GM19025 (cell line): ENCODE measurements around the gene ZNF324.
"Not testable (repeated sequence)": the region's sequence is repeated elsewhere in the genome, so short reads cannot be mapped to it uniquely, and the experiment has no call there.

ENCODE experiments used
- ATAC-seq: cut with Tn5 transposase; IDR thresholded peaks from one replicate; pipeline ENCODE4 v1.9.1; 2021; ENCODE audit warnings: mild to moderate bottlenecking, low read depth, moderate library complexity; ENCODE audit not compliant: unreplicated experiment

ZNF324 gene

GRCh38 chr19:58470837-58471543, 4.1 kb downstream of the ZNF324 start:
- ATAC-seq, result not testable (repeated sequence)

DNA sequence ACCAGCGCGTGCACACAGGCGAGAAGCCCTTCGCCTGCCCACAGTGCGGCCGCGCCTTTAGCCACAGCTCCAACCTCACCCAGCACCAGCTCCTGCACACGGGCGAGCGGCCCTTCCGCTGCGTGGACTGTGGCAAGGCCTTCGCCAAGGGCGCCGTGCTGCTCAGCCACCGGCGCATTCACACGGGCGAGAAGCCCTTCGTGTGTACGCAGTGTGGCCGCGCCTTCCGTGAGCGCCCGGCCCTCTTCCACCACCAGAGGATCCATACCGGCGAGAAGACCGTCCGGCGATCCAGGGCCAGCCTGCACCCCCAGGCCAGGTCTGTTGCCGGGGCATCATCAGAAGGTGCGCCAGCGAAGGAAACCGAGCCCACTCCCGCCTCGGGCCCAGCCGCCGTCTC, 4.9 kb downstream of the ZNF324 start:
- no peak for ATAC-seq

GRCh38 chr19:58473775-58474174, 6.9 kb downstream of the ZNF324 start:
- ATAC-seq, result no peak

DNA sequence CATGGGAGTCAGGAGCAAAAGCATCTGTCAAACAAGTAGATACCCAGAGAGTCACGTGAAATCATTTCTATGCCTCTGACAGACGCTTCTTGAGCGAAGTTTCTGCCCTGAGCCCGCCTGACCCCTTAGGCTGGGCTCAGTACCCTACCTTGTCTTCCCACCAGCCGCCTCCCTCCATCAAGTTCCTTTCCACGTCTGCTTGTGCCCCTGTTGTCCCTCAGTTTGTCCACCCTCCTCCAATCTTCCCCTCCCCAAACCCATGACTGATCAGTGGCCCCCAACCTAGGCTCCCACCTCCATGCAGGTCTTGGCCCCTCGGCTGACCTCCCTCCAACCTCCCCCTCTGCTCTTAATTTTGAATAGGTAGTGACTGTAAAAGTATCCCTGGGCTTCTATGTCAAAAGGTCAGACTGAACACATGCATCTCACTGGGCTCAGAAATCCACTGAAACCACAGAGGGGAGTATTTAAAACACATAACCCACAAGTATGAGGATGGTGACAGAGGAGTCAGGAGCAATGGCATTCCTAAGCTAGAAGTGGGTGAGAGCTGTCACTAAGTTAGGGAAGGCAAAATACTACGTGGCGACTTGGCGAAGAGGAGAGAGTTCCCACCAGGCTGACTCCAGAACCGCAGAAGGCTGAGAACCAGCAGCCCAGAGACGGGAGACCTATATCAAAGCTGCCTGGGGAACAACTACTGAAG, 7.6 kb downstream of the ZNF324 start:
- ATAC-seq, result no peak

GRCh38 chr19:58474997-58475713, 8.3 kb downstream of the ZNF324 start:
- ATAC-seq, result no peak

GRCh38 chr19:58475714-58476497, 9.0 kb downstream of the ZNF324 start, which contains the start of gene ZNF446:
Gene ZNF446 (plus strand): TSS chr19:58476352. CDS start chr19:58477219, 867 bp downstream.
- ATAC-seq, result peak; percentile 85

GRCh38 chr19:58476498-58477015, 9.7 kb downstream of the ZNF324 start:
- no peak for ATAC-seq

- ATAC-seq, result no peak
Observed at GRCh38 chr19:58477130-58477529, 10.2 kb downstream of the ZNF324 start.

DNA sequence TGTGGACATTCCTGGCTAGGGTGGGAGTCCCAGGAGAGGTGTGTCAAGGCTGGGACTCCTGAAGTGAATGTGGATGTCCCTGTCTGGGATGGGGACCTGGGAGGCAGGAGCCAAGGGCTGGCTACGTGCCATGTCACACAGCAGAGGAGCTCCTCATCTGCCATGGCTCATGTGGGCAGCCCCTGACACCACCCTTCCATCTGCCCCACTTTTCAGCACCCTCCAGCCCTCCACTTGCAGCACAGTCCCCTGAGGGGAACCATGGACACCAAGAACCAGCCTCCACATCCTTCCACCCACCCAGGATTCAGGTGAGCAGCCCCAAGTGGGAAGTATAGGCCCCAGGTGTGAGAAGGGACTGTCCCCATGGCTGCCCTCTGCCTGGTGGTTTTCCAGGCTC, 11.0 kb downstream of the ZNF324 start:
- ATAC-seq, result no peak

DNA sequence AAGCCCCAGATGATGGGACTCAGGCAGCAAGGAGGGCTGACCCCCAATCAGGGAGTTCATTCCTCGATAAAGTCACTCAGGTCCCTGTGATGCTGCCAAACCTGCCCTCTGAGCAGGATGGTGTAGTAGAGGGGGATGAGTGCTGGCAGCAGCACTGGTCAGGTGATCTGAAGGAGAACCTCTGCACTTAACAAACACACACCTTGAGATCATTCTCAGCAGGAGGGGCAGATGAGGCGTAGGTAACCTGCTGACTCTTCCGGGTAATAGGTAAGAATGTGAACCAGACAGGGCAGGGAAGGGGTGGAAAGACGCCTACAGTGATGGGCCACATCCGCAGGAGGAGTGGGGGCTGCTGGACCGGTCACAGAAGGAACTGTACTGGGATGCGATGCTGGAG, 12.4 kb downstream of the ZNF324 start:
- no peak for ATAC-seq

- no peak for ATAC-seq
Observed at GRCh38 chr19:58479736-58480480, 13.0 kb downstream of the ZNF324 start.

GRCh38 chr19:58480481-58480830, 13.6 kb downstream of the ZNF324 start:
- no peak for ATAC-seq

DNA sequence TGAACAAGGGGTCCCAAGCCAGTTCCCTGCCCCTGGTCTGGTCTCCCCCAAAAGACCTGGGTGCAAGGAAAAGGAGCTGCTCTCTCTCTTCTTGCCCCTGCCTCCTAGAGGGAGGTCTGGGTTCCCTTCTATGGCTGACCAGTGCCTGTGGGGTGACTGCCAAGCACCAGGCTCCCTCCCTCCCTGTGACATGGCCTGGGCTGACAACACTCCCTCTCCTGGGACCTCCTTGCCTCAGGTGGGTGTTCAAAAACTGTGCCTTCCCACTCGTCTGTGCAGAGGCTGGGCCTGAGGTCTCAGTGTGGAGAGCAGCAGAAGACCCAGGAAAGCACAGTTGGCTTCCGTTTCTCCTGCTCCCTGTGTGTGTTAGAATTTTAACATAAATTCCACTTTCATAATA, 14.0 kb downstream of the ZNF324 start:
- no peak for ATAC-seq

- no peak for ATAC-seq
Observed at GRCh38 chr19:58482372-58482771, 15.5 kb downstream of the ZNF324 start.

- no peak for ATAC-seq
Observed at GRCh38 chr19:58483776-58484175, 16.9 kb downstream of the ZNF324 start.

GRCh38 chr19:58484349-58484748, 17.5 kb downstream of the ZNF324 start:
- ATAC-seq, result not testable (repeated sequence)

DNA sequence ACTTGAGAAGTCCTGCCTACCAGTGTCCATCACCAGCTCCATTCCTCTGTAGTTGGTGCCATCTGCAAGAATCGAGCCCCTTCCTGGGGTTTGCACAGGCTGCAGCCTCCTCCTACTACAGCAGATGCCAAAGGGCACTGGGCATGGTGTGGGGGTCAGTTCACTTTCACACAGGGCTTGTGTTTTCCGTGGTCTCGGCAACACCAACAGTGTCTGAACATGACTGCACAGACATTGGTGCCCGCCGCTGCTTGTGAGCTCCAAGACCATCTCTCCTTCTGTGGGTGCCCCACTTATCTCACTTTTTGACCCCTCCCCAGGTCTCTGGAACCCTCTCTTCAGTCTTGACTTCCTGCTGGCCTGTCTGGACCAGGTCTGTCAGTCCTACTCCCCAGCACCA, 24.5 kb downstream of the ZNF324 start:
- no peak for ATAC-seq

GRCh38 chr19:58492265-58492664, 25.4 kb downstream of the ZNF324 start:
- no peak for ATAC-seq

DNA sequence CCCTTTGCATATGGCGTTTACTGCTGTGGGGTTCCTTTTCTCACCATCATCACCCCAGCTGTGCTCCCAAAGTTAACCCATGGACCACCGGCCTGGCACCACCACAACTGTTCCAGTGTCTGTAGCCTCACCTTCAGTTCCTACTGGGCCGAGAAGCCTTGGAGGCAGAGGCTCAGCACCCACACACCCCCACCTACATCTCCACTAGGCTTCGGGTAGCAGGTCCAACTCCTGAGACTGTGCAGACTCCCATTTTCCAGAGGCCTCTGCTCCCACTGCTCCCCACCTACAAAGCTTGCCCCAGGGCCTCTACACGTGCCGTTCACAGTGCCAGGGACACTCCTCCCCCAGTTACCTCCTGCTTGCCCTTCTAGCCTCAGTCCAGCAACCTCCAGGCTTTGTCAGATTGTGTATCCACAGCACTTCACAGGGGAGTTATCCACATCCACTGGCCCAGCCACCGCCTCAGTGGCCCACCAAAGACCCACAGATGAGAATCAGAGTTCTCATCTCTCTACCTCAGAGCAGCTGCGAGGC, 30.8 kb downstream of the ZNF324 start:
- ATAC-seq, result no peak
